ENCODE results near the gene SPG7.

GRCh38 chr16:89491238-89491869 is 16.8 kb upstream of the SPG7 start:
- TF ChIP-seq CTCF (IDR thresholded peaks at IDR 0.05) = no peak
- TF ChIP-seq POLR2AphosphoS5 (IDR thresholded peaks at IDR 0.05; ENCODE audit: insufficient read depth in 1 of 2, low read depth in 1 of 2) = no peak

All from vagina (tissue), 2 donors.